Measurements from ENCODE around the gene SS18.

SS18 gene

DNA sequence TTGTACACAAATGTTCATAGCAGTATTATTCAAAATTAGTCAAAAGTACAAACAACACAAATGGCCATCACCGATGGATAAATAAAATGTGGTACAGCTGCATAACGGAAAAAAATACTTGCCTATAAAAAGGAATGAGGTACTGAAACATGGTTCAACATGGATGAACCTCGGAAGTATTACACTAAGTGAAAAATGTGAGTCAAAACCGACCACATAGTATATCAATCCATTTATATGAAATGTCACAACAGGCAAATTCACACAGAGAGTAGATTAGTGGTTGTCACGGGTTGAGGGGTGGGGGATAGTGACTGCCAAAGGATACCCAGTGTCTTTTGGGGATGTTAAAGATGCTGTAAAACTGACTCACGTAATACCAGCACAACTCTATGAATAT is 3.5 kb downstream of the SS18 start:
- no peak overlapping the region for H3K18ac ChIP-seq (ENCODE audit: low read length)
- no peak overlapping the region for H3K9ac ChIP-seq (ENCODE audit: low read length)
- no peak overlapping the region for H2BK5ac ChIP-seq (ENCODE audit: low read length)
- H3K4me2 ChIP-seq (ENCODE audit: low read length): no peak overlapping the region
- no peak overlapping the region for H4K5ac ChIP-seq (ENCODE audit: low read length)
- H3K56ac ChIP-seq (ENCODE audit: low read length): no peak overlapping the region
- no peak overlapping the region for H3K23ac ChIP-seq (ENCODE audit: low read length)
- H4K8ac ChIP-seq (ENCODE audit: low read depth, low read length): no peak overlapping the region
- no peak overlapping the region for H2AK5ac ChIP-seq (ENCODE audit: low read length)
- H3K4ac ChIP-seq (ENCODE audit: low read depth, low read length): no peak overlapping the region
- H3K27me3 ChIP-seq (ENCODE audit: insufficient read depth, low read length, poor library complexity): no peaks in the 10 kb centered on the region
- no peaks in the 10 kb centered on the region for H3K36me3 ChIP-seq (ENCODE audit: control insufficient read depth, insufficient read depth, low read length)
- no peak overlapping the region for H2BK120ac ChIP-seq (ENCODE audit: low read depth, low read length)
- peaks cover 3% of the 10 kb centered on the region for H3K79me1 ChIP-seq (ENCODE audit: low read length)
- H3K27ac ChIP-seq (ENCODE audit: low read depth, low read length): no peak overlapping the region
- H3K79me2 ChIP-seq (ENCODE audit: control insufficient read depth, insufficient read depth, low read length): peaks cover 30% of the 10 kb centered on the region
- WGBS (ENCODE audit: extremely low coverage, insufficient coverage, low lambda C conversion rate): no CpG with 5 or more reads among the region's 6 CpGs
- no peak overlapping the region for H2BK15ac ChIP-seq (replicated peaks; ENCODE audit: low read depth)
- H3K4me3 ChIP-seq (ENCODE audit: low read length): no peak overlapping the region
- DNase-seq: no peak
- no peaks in the 10 kb centered on the region for H3K4me1 ChIP-seq (ENCODE audit: control insufficient read depth, low read depth, low read length)

DNA sequence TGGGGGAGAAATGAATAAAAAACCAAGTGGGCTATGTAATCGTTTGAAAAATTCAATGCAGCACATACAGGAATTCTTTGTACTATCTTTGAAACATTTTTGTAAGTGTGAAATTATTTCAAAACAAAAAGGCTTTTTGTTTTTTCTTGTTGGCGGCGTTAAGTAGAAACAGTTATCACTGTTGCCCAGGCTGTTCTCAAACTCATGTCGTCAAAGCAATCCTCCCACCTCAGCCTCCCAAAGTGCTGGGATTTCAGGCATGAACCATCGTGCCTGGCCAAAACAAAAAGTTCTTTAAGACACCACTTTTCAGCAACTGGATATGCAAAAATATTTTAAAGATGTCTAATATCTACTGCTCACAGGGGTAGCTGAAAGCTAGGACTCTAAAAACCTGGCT is 5.4 kb downstream of the SS18 start:
- Histone ChIP-seq H3K27ac (ENCODE audit: low read depth, low read length) (no peak overlapping the region), H3K9ac (ENCODE audit: low read length) (no peak overlapping the region), H3K4me1 (ENCODE audit: control insufficient read depth, low read depth, low read length) (no peaks in the 10 kb centered on the region), H4K8ac (ENCODE audit: low read depth, low read length) (no peak overlapping the region), H3K56ac (ENCODE audit: low read length) (no peak overlapping the region), H3K79me2 (ENCODE audit: control insufficient read depth, insufficient read depth, low read length) (peaks cover 33% of the 10 kb centered on the region), H3K27me3 (ENCODE audit: insufficient read depth, low read length, poor library complexity) (no peaks in the 10 kb centered on the region), H3K4me2 (ENCODE audit: low read length) (no peak overlapping the region), H3K4me3 (ENCODE audit: low read length) (no peak overlapping the region), H2BK15ac (replicated peaks; ENCODE audit: low read depth) (no peak overlapping the region), H3K79me1 (ENCODE audit: low read length) (peaks cover 3% of the 10 kb centered on the region), H2BK5ac (ENCODE audit: low read length) (no peak overlapping the region), H2AK5ac (ENCODE audit: low read length) (no peak overlapping the region), H3K4ac (ENCODE audit: low read depth, low read length) (no peak overlapping the region), H3K23ac (ENCODE audit: low read length) (no peak overlapping the region), H4K5ac (ENCODE audit: low read length) (no peak overlapping the region), H3K36me3 (ENCODE audit: control insufficient read depth, insufficient read depth, low read length) (peaks cover 2% of the 10 kb centered on the region), H3K18ac (ENCODE audit: low read length) (no peak overlapping the region), H2BK120ac (ENCODE audit: low read depth, low read length) (no peak overlapping the region)
- no CpG with 5 or more reads among the region's 5 CpGs for WGBS (ENCODE audit: extremely low coverage, insufficient coverage, low lambda C conversion rate)
- no peak for DNase-seq

DNA sequence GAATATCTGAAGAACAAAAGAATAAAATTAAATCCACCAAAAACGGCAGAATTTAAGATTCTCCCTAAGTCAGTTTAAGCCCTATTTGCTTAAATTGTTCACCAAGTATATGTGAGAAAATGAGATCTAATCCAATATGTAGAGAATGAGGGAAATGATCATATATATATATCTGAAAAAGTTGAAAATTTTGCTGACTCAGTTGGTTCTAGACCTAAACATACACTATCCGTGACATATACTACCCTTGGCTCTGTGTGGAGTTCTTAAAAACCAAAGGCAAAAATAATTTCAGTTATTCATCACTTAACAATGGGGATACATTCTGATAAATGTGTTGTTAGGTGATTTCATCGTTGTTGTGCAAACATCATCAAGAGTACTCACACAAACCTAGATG is 7.3 kb downstream of the SS18 start:
- Histone ChIP-seq H3K4ac (ENCODE audit: low read depth, low read length) (no peak overlapping the region), H3K56ac (ENCODE audit: low read length) (no peak overlapping the region), H2BK15ac (replicated peaks; ENCODE audit: low read depth) (no peak overlapping the region), H3K27ac (ENCODE audit: low read depth, low read length) (no peak overlapping the region), H3K18ac (ENCODE audit: low read length) (no peak overlapping the region), H4K8ac (ENCODE audit: low read depth, low read length) (no peak overlapping the region), H2BK120ac (ENCODE audit: low read depth, low read length) (no peak overlapping the region), H2AK5ac (ENCODE audit: low read length) (no peak overlapping the region), H2BK5ac (ENCODE audit: low read length) (no peak overlapping the region), H3K79me1 (ENCODE audit: low read length) (peaks cover 3% of the 10 kb centered on the region), H3K4me1 (ENCODE audit: control insufficient read depth, low read depth, low read length) (no peaks in the 10 kb centered on the region), H3K4me3 (ENCODE audit: low read length) (no peak overlapping the region), H3K9ac (ENCODE audit: low read length) (no peak overlapping the region), H4K5ac (ENCODE audit: low read length) (no peak overlapping the region), H3K23ac (ENCODE audit: low read length) (no peak overlapping the region), H3K36me3 (ENCODE audit: control insufficient read depth, insufficient read depth, low read length) (peaks cover 2% of the 10 kb centered on the region), H3K27me3 (ENCODE audit: insufficient read depth, low read length, poor library complexity) (no peaks in the 10 kb centered on the region), H3K4me2 (ENCODE audit: low read length) (no peak overlapping the region), H3K79me2 (ENCODE audit: control insufficient read depth, insufficient read depth, low read length) (peaks cover 16% of the 10 kb centered on the region)
- WGBS (ENCODE audit: extremely low coverage, insufficient coverage, low lambda C conversion rate): no CpG with 5 or more reads among the region's 3 CpGs
- DNase-seq: no peak

DNA sequence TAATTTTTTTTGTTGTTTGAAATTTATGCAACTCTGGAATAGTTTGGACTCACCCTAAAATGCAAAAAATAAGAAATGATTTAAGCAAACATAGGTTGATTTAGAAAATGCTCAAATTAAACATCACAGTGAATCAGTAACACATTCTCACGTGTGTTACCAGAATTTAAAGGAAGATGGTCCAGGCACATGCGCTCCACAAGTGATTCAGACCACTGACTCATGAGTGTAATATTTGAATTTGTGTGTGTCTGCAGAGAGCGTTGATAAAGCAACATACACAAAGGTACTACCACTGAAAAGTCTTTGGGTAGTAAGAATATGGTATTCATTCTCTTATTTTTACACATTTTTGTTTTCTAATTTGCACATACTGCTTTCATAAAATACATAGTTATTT is 7.9 kb downstream of the SS18 start:
- no peak for DNase-seq
- Histone ChIP-seq H3K79me1 (ENCODE audit: low read length) (peaks cover 3% of the 10 kb centered on the region), H3K9ac (ENCODE audit: low read length) (no peak overlapping the region), H3K4me2 (ENCODE audit: low read length) (no peak overlapping the region), H4K8ac (ENCODE audit: low read depth, low read length) (no peak overlapping the region), H3K36me3 (ENCODE audit: control insufficient read depth, insufficient read depth, low read length) (peaks cover 2% of the 10 kb centered on the region), H2BK15ac (replicated peaks; ENCODE audit: low read depth) (no peak overlapping the region), H3K18ac (ENCODE audit: low read length) (no peak overlapping the region), H3K23ac (ENCODE audit: low read length) (no peak overlapping the region), H2BK5ac (ENCODE audit: low read length) (no peak overlapping the region), H3K4me3 (ENCODE audit: low read length) (no peak overlapping the region), H3K27ac (ENCODE audit: low read depth, low read length) (no peak overlapping the region), H3K27me3 (ENCODE audit: insufficient read depth, low read length, poor library complexity) (no peaks in the 10 kb centered on the region), H2BK120ac (ENCODE audit: low read depth, low read length) (no peak overlapping the region), H3K79me2 (ENCODE audit: control insufficient read depth, insufficient read depth, low read length) (peaks cover 15% of the 10 kb centered on the region), H2AK5ac (ENCODE audit: low read length) (no peak overlapping the region), H3K4ac (ENCODE audit: low read depth, low read length) (no peak overlapping the region), H3K4me1 (ENCODE audit: control insufficient read depth, low read depth, low read length) (no peaks in the 10 kb centered on the region), H3K56ac (ENCODE audit: low read length) (no peak overlapping the region), H4K5ac (ENCODE audit: low read length) (no peak overlapping the region)
- no CpG with 5 or more reads among the region's 3 CpGs for WGBS (ENCODE audit: extremely low coverage, insufficient coverage, low lambda C conversion rate)

DNA sequence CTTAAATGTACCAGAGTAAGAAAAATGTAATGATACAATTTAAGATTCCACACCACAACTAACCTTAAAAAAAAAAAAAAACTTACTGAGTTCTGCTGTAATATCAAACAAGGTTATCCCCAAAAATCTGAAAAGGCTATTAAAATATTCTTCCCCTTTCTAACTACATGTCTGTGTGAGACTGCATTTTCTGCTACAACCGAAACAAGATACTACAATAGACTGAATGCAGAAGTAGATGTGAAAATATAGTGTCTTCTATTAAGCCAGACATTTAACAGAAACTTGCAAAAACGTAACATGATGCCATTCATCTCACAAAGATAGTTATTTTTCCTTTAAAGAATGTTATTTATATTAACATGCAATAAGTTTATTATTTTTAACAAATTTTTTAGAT is 16.2 kb downstream of the SS18 start:
- H3K79me1 ChIP-seq (ENCODE audit: low read length): peaks cover 2% of the 10 kb centered on the region
- H2BK15ac ChIP-seq (replicated peaks; ENCODE audit: low read depth): no peak overlapping the region
- no peak overlapping the region for H3K9ac ChIP-seq (ENCODE audit: low read length)
- no peak overlapping the region for H3K4ac ChIP-seq (ENCODE audit: low read depth, low read length)
- no peaks in the 10 kb centered on the region for H3K79me2 ChIP-seq (ENCODE audit: control insufficient read depth, insufficient read depth, low read length)
- H4K5ac ChIP-seq (ENCODE audit: low read length): no peak overlapping the region
- no peak overlapping the region for H3K4me3 ChIP-seq (ENCODE audit: low read length)
- no peaks in the 10 kb centered on the region for H3K36me3 ChIP-seq (ENCODE audit: control insufficient read depth, insufficient read depth, low read length)
- WGBS (ENCODE audit: extremely low coverage, insufficient coverage, low lambda C conversion rate): no CpG with 5 or more reads among the region's 2 CpGs
- H2AK5ac ChIP-seq (ENCODE audit: low read length): no peak overlapping the region
- no peaks in the 10 kb centered on the region for H3K27me3 ChIP-seq (ENCODE audit: insufficient read depth, low read length, poor library complexity)
- no peak overlapping the region for H4K8ac ChIP-seq (ENCODE audit: low read depth, low read length)
- no peaks in the 10 kb centered on the region for H3K4me1 ChIP-seq (ENCODE audit: control insufficient read depth, low read depth, low read length)
- H2BK5ac ChIP-seq (ENCODE audit: low read length): no peak overlapping the region
- H3K23ac ChIP-seq (ENCODE audit: low read length): no peak overlapping the region
- no peak overlapping the region for H3K56ac ChIP-seq (ENCODE audit: low read length)
- H3K18ac ChIP-seq (ENCODE audit: low read length): no peak overlapping the region
- H2BK120ac ChIP-seq (ENCODE audit: low read depth, low read length): no peak overlapping the region
- DNase-seq: no peak
- no peak overlapping the region for H3K4me2 ChIP-seq (ENCODE audit: low read length)
- H3K27ac ChIP-seq (ENCODE audit: low read depth, low read length): no peak overlapping the region

DNA sequence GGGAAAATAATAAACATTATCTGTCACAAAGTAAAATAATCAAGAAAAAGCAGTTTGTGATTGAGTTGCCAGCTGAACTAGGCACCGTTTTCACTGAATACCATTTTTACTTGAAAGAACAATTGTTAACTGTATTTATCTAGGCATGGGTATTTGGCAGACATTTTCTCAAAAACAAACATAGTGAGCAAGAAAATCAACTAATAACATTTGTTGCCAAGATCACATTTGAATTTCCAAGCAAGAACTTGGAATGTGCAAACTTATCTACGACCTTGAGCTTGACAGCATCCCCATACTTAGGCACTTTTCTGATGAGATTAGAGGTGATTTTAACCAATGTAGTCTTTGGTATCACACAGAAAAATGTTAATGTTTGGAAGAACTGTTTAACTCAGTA is 16.7 kb downstream of the SS18 start:
- Histone ChIP-seq H3K23ac (ENCODE audit: low read length) (no peak overlapping the region), H3K18ac (ENCODE audit: low read length) (no peak overlapping the region), H3K4me1 (ENCODE audit: control insufficient read depth, low read depth, low read length) (no peaks in the 10 kb centered on the region), H3K4me2 (ENCODE audit: low read length) (no peak overlapping the region), H2BK120ac (ENCODE audit: low read depth, low read length) (no peak overlapping the region), H3K4ac (ENCODE audit: low read depth, low read length) (no peak overlapping the region), H3K27me3 (ENCODE audit: insufficient read depth, low read length, poor library complexity) (no peaks in the 10 kb centered on the region), H3K36me3 (ENCODE audit: control insufficient read depth, insufficient read depth, low read length) (no peaks in the 10 kb centered on the region), H3K79me2 (ENCODE audit: control insufficient read depth, insufficient read depth, low read length) (no peaks in the 10 kb centered on the region), H2BK5ac (ENCODE audit: low read length) (no peak overlapping the region), H2AK5ac (ENCODE audit: low read length) (no peak overlapping the region), H3K27ac (ENCODE audit: low read depth, low read length) (no peak overlapping the region), H3K9ac (ENCODE audit: low read length) (no peak overlapping the region), H3K79me1 (ENCODE audit: low read length) (peaks cover 2% of the 10 kb centered on the region), H4K8ac (ENCODE audit: low read depth, low read length) (no peak overlapping the region), H3K4me3 (ENCODE audit: low read length) (no peak overlapping the region), H4K5ac (ENCODE audit: low read length) (no peak overlapping the region), H2BK15ac (replicated peaks; ENCODE audit: low read depth) (no peak overlapping the region), H3K56ac (ENCODE audit: low read length) (no peak overlapping the region)
- DNase-seq: no peak
- WGBS (ENCODE audit: extremely low coverage, insufficient coverage, low lambda C conversion rate): no CpG with 5 or more reads among the region's 2 CpGs
